Neuronal stem cell (in vitro differentiated cells): Measurements from ENCODE around the gene OSER1.

Experiments
- DNase-seq: peaks from one replicate; pipeline ENCODE4 v3.0.0-alpha.2; 2013; ENCODE audit warnings: low spot score
- H2AFZ ChIP-seq: one replicate; pipeline ENCODE4 v1.6.1; 2013; ENCODE audit warnings: mild to moderate bottlenecking, low read length, inconsistent platforms
- H2AK5ac ChIP-seq: 2 replicates; pipeline ENCODE4 v1.6.1; 2013; ENCODE audit warnings: low read depth, mild to moderate bottlenecking, inconsistent platforms, low read length, moderate library complexity, mixed read lengths
- H2BK120ac ChIP-seq: 2 replicates; pipeline ENCODE4 v1.6.1; 2013; ENCODE audit warnings: low read depth, mild to moderate bottlenecking, inconsistent platforms, low read length, moderate library complexity, mixed read lengths
- H2BK12ac ChIP-seq: one replicate; pipeline ENCODE4 v1.6.1; 2013; ENCODE audit warnings: low read length, inconsistent platforms
- H2BK15ac ChIP-seq: 2 replicates; pipeline ENCODE4 v1.6.1; 2013; ENCODE audit warnings: mild to moderate bottlenecking, low read length, inconsistent platforms, mixed read lengths
- H2BK5ac ChIP-seq: one replicate; pipeline ENCODE4 v1.6.1; 2013; ENCODE audit warnings: inconsistent platforms, mild to moderate bottlenecking, low read length, moderate library complexity
- H3K14ac ChIP-seq: one replicate; pipeline ENCODE4 v1.6.1; 2013; ENCODE audit warnings: low read length, inconsistent platforms
- H3K18ac ChIP-seq: 2 replicates; pipeline ENCODE4 v1.6.1; 2013; ENCODE audit warnings: low read length, inconsistent platforms
- H3K23ac ChIP-seq: 2 replicates; pipeline ENCODE4 v1.6.1; 2013; ENCODE audit warnings: low read depth, mild to moderate bottlenecking, mixed read lengths, low read length, inconsistent platforms; ENCODE audit not compliant: poor library complexity
- H3K27ac ChIP-seq: replicated peaks from 3 replicates; pipeline ENCODE4 v1.5.1; 2013; ENCODE audit warnings: low read length, inconsistent platforms
- H3K27me3 ChIP-seq, 3 experiments: 2 replicates each; pipeline ENCODE4 v1.6.1; 2013; ENCODE audit warnings: low read length in 3 of 3, mild to moderate bottlenecking in 2 of 3, inconsistent platforms in 1 of 3, low read depth in 1 of 3, mixed read lengths in 1 of 3, moderate library complexity in 1 of 3; ENCODE audit not compliant: control insufficient read depth in 3 of 3, insufficient read depth in 3 of 3
- H3K36me3 ChIP-seq, 2 donors: replicated peaks in 1 of 2; 2 replicates each; pipeline ENCODE4 v1.6.1; 2013; ENCODE audit warnings: low read length in 2 of 2; ENCODE audit not compliant: control insufficient read depth in 2 of 2, insufficient read depth in 2 of 2
- H3K4ac ChIP-seq: 2 replicates; pipeline ENCODE4 v1.6.1; 2013; ENCODE audit warnings: inconsistent platforms, mild to moderate bottlenecking, low read length, moderate library complexity
- H3K4me1 ChIP-seq, 2 donors: 1 replicate in 1 of 2; 2 replicates in 1 of 2; pipeline ENCODE4 v1.6.1; 2013; ENCODE audit warnings: low read length in 2 of 2, low read depth in 1 of 2; ENCODE audit not compliant: control insufficient read depth in 2 of 2, insufficient read depth in 1 of 2
- H3K4me2 ChIP-seq: one replicate; pipeline ENCODE4 v1.6.1; 2013; ENCODE audit warnings: mild to moderate bottlenecking, low read length, inconsistent platforms; ENCODE audit not compliant: insufficient read depth, poor library complexity, severe bottlenecking
- H3K4me3 ChIP-seq, 2 donors: 2 replicates each; pipeline ENCODE4 v1.5.1; 2013; ENCODE audit warnings: low read length in 2 of 2, mild to moderate bottlenecking in 2 of 2, inconsistent platforms in 1 of 2, moderate library complexity in 1 of 2
- H3K79me1 ChIP-seq: one replicate; pipeline ENCODE4 v1.6.1; 2013; ENCODE audit warnings: low read depth, mild to moderate bottlenecking, inconsistent platforms, low read length, moderate library complexity
- H3K9ac ChIP-seq: one replicate; pipeline ENCODE4 v1.6.1; 2013; ENCODE audit warnings: mild to moderate bottlenecking, low read depth, low read length, inconsistent platforms; ENCODE audit not compliant: poor library complexity
- H3K9me3 ChIP-seq, 2 donors: replicated peaks in 1 of 2; 2 replicates each; pipeline versions ENCODE3 to v1.6.1; 2013; ENCODE audit warnings: low read length in 2 of 2, mild to moderate bottlenecking in 2 of 2, inconsistent platforms in 1 of 2, low read depth in 1 of 2, mixed read lengths in 1 of 2, moderate library complexity in 1 of 2; ENCODE audit not compliant: control insufficient read depth in 2 of 2, insufficient read depth in 1 of 2
- H4K8ac ChIP-seq: one replicate; pipeline ENCODE4 v1.6.1; 2013; ENCODE audit warnings: low read depth, mild to moderate bottlenecking, inconsistent platforms, low read length, moderate library complexity
- H4K91ac ChIP-seq: one replicate; pipeline ENCODE4 v1.6.1; 2013; ENCODE audit warnings: low read length, low read depth, mild to moderate bottlenecking, inconsistent platforms; ENCODE audit not compliant: poor library complexity
- WGBS, 2 donors: extraction: QIAGEN DNeasy Blood & Tissue Kit; methylation state at CpG; one replicate each; pipeline ENCODE4 v1.1.7; 2013; ENCODE audit warnings: missing lambda C conversion rate in 2 of 2, mixed read lengths in 1 of 2; ENCODE audit not compliant: insufficient read length in 2 of 2, insufficient replicate concordance in 1 of 2; ENCODE audit errors: extremely low coverage in 2 of 2; 5-methylcytosine and 5-hydroxymethylcytosine counted together

Gene OSER1

DNA sequence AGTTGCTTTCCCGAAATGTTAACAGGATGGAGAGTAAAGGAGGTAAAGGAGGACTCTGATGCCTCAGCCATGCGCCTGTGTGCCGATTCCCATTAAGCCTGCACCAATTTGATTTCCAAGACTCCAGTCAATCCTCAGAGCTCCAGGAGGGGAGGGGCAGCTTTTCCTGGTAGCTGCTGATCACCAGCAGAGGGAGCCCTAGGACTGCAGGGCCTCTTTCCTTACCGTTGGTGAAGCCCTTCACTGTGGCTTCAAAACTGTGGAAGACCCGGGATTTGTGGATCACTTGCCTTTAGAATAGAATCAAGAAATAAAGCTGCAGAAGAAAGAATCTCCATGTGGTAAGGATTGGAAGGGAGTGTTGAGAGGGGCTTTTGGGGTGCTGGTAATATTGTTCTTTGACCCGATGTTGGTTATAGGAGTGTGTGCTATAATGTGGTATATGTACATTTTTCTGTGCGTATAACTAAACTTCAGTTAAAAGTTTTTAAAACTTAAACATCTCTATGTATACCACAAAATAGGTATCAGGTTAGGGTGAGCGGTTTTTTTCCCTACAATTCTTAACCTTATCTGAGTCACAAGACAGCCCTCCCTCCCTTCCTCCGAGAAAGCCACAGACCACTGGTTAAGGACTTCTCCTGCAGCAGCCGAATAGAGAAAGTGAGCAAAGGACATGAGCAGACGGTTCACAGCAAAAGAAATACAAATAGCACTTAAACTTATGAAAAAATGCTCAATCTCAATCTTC, 6.9 kb upstream of the OSER1 start:
- H2AK5ac ChIP-seq = no peak overlapping the region
- no peak overlapping the region for H2AFZ ChIP-seq
- H3K23ac ChIP-seq = no peak overlapping the region
- H3K27me3 ChIP-seq = no peaks in the 10 kb centered on the region
- H2BK5ac ChIP-seq = no peak overlapping the region
- no peak overlapping the region for H3K9ac ChIP-seq
- no peak overlapping the region for H4K91ac ChIP-seq
- H3K36me3 ChIP-seq = no peaks in the 10 kb centered on the region
- no peak overlapping the region for H3K4ac ChIP-seq
- H3K4me3 ChIP-seq = no peak overlapping the region
- no peak overlapping the region for H3K27ac ChIP-seq
- no CpG with 5 or more reads among the region's 11 CpGs for WGBS, 2 donors
- H4K8ac ChIP-seq = no peak overlapping the region
- H3K9me3 ChIP-seq = no peaks in the 10 kb centered on the region
- peaks cover 0 to 11% of the 10 kb centered on the region in 2 donors for H3K4me1 ChIP-seq
- no peak overlapping the region for H2BK120ac ChIP-seq
- no peak overlapping the region for H3K18ac ChIP-seq
- no peak overlapping the region for H3K14ac ChIP-seq
- H2BK15ac ChIP-seq = no peak overlapping the region
- no peaks in the 10 kb centered on the region for H3K79me1 ChIP-seq
- peak; percentile 64 for DNase-seq
- no peak overlapping the region for H3K4me2 ChIP-seq
- no peak overlapping the region for H2BK12ac ChIP-seq

DNA sequence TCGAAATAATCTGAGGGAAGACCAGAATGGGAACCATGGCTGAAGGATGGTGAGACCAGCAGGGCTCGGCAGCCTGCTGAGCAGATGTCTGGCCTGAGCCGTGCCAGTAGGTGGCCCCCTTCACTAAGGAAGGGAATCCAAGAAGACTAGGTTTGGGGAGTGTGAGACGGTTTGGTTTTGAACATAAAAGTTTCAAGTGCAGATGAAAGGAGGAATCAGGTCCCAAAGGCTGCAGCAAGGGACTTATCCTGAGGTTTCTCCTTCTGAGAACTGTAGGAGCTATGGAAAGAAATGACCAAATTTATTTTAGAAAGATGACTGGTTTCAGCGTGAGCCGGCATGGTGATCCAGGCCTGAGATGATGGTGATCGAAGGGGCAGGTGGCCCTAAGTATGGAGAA, 4.6 kb upstream of the OSER1 start:
- peak; percentile 26 for DNase-seq

DNA sequence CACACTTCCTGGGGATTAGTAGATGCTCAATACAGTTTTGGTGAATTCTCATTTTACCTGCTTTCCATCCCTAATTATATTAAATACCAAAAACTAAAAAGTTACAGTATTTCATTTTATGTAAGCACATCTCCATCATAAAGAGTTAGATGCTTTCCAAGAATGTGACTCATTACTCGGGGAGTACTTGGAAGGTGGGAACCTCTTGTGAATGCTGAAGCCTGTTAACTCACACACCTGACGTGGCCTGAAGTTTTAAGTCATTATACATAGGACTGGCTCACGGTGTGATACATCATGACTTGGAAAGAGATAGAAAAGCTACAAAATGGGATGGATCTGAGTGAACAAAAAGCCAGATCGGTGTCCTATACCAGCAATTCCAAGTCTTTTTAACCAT, 2.2 kb upstream of the OSER1 start:
- Histone ChIP-seq H3K36me3 (no peaks in the 10 kb centered on the region), H2BK120ac (no peak overlapping the region), H3K4me1 (peaks cover 4 to 14% of the 10 kb centered on the region in 2 donors), H2AK5ac (no peak overlapping the region), H3K79me1 (peaks cover 2% of the 10 kb centered on the region), H3K27ac (no peak overlapping the region), H3K27me3 (no peaks in the 10 kb centered on the region), H3K18ac (no peak overlapping the region), H4K91ac (no peak overlapping the region), H3K9ac (no peak overlapping the region), H2BK12ac (no peak overlapping the region), H2BK15ac (no peak overlapping the region), H3K4ac (no peak overlapping the region), H4K8ac (no peak overlapping the region), H3K4me2 (no peak overlapping the region), H2AFZ (no peak overlapping the region), H3K9me3 (no peaks in the 10 kb centered on the region), H3K14ac (no peak overlapping the region), H3K23ac (no peak overlapping the region), H2BK5ac (no peak overlapping the region), H3K4me3 (no peak overlapping the region)
- no CpG with 5 or more reads among the region's 4 CpGs for WGBS, 2 donors
- no peak for DNase-seq

More for the DNA sequence above, 4.6 kb upstream of the OSER1 start:
- WGBS, 2 donors = no CpG with 5 or more reads among the region's 7 CpGs
- Histone ChIP-seq H2AFZ (no peak overlapping the region), H2BK15ac (no peak overlapping the region), H2BK5ac (no peak overlapping the region), H4K8ac (no peak overlapping the region), H4K91ac (no peak overlapping the region), H3K4me1 (peaks cover 2 to 13% of the 10 kb centered on the region in 2 donors), H3K79me1 (no peaks in the 10 kb centered on the region), H2BK12ac (no peak overlapping the region), H3K23ac (no peak overlapping the region), H2AK5ac (no peak overlapping the region), H3K4me2 (no peak overlapping the region), H2BK120ac (no peak overlapping the region), H3K27me3 (no peaks in the 10 kb centered on the region), H3K4me3 (no peak overlapping the region), H3K9me3 (no peaks in the 10 kb centered on the region), H3K9ac (no peak overlapping the region), H3K14ac (no peak overlapping the region), H3K4ac (no peak overlapping the region), H3K27ac (no peak overlapping the region), H3K36me3 (no peaks in the 10 kb centered on the region), H3K18ac (no peak overlapping the region)

DNA sequence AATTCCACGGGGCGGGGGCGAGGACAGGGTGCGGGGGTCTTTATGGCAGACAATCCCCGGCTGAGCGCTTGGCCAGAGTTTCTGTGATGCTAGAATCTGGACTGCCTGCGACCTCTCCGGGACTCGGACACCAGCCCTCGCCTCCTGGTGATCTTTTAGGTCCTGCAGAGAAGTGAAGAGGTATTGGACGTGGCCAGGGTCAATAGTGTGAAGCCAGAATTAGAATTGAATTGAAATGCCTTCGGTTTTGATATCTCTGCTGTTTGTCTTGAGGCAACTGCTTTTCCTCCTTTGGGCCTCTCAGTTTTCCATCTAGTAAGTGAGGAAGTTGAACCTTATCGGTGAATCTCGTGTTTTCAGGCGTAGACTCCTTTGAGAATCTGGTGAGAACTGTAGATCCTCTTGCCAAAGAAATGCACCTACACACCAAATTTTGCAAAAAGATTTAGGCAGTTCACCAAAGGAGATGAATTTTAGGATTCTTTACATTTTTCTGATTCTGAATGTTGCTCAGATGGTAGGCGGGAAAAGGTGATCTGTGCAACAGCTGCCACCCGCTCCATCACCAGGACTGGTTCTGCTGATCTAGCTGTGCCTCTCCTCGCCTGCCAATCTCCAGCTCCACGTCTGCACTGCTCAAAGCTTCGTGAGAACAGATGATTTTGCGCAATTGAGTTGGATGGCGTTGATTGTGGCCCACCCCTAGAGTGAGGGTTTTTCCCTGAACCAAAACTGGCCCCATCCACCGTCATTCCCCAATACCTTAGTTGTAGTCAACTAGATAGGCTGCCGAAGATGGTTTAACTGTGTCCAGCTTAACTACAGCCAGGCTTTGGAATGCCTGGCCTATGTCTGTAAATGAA, 837 bp upstream of the OSER1 start:
- H3K4me1 ChIP-seq = peaks cover 4 to 15% of the 10 kb centered on the region in 2 donors
- H2AK5ac ChIP-seq = no peak overlapping the region
- no peak overlapping the region for H4K8ac ChIP-seq
- H3K18ac ChIP-seq = peak overlapping the region; percentile 61
- H3K4me2 ChIP-seq = peak overlapping the region; percentile 72
- H3K9me3 ChIP-seq = no peaks in the 10 kb centered on the region
- peaks cover 0 to 10% of the 10 kb centered on the region in 2 donors for H3K36me3 ChIP-seq
- H3K27me3 ChIP-seq = no peaks in the 10 kb centered on the region
- H2BK12ac ChIP-seq = no peak overlapping the region
- no CpG with 5 or more reads among the region's 24 CpGs for WGBS, 2 donors
- no peak overlapping the region for H2BK120ac ChIP-seq
- peak overlapping the region; percentile 92 for H2AFZ ChIP-seq
- no peak overlapping the region for H3K9ac ChIP-seq
- peak overlapping the region; percentile 42 for H3K27ac ChIP-seq
- no peak overlapping the region for H3K23ac ChIP-seq
- DNase-seq = no peak
- no peak overlapping the region for H3K14ac ChIP-seq
- H2BK15ac ChIP-seq = no peak overlapping the region
- H4K91ac ChIP-seq = no peak overlapping the region
- peaks cover 2% of the 10 kb centered on the region for H3K79me1 ChIP-seq
- peak overlapping the region; percentile 76 to 83 for H3K4me3 ChIP-seq
- no peak overlapping the region for H2BK5ac ChIP-seq
- no peak overlapping the region for H3K4ac ChIP-seq
